Skeletal muscle satellite cell (primary cell): ENCODE results near the gene COL7A1. TPM values are rescaled to one million over a fixed set of nuclear protein-coding genes. Genes with fewer than 3 reads are reported as not detected.

Source experiments
- H3K27me3 ChIP-seq: 2 replicates; pipeline ENCODE4 v1.7.0; 2013; ENCODE audit warnings: low read length; ENCODE audit not compliant: control insufficient read depth, insufficient read depth
- H3K36me3 ChIP-seq: 2 replicates; pipeline ENCODE4 v1.7.0; 2013; ENCODE audit warnings: mild to moderate bottlenecking, control low read depth, low read length; ENCODE audit not compliant: insufficient read depth
- H3K4me1 ChIP-seq: 2 replicates; pipeline ENCODE4 v1.7.0; 2013; ENCODE audit warnings: low read length; ENCODE audit not compliant: control insufficient read depth, insufficient read depth
- H3K4me2 ChIP-seq: 2 replicates; pipeline ENCODE4 v1.7.0; 2013; ENCODE audit warnings: mild to moderate bottlenecking, low read length
- H3K4me3 ChIP-seq: 2 replicates; pipeline ENCODE4 v1.7.0; 2013; ENCODE audit warnings: low read length
- H3K9ac ChIP-seq: 2 replicates; pipeline ENCODE4 v1.7.0; 2013; ENCODE audit warnings: mild to moderate bottlenecking, low read depth, low read length, moderate library complexity
- H3K9me3 ChIP-seq: replicated peaks from 2 replicates; pipeline ENCODE4 v1.7.0; 2013; ENCODE audit warnings: mild to moderate bottlenecking, control low read depth, low read length
- total RNA-seq: library from RNA; depleted of rRNA; stranded (reverse); fragments of >200 nt; gene quantifications from 2 replicates; pipeline ENCODE4 v1.2.3, GENCODE V29; 2012; rRNA removed

COL7A1 gene
- total RNA-seq, result 7.1 and 9.6 TPM in 2 replicates

DNA sequence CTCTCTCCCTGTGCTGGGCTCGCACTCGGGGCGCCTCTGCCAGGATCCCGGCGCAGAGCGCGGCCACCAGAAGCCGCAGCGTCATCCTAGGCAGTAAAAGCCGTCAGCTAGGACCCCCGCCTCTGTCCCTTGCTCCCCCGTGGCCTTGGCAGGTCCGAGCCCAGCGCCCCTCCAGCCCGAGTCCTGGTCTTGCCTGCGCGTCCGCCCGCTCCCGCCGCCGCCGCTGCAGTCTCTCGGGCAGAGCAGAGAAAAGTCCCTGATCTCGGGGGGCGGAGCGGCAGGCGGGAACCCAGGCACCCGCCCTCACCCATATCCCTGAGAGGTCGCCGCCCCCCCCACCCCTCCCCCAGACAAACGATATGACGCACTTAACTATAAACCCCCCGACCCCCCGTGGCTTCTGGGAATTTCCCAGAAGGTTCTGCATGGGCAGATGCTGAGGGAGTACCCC is at the start of gene COL7A1:
COL7A1 (minus strand) TSS at position 255 of the 451 bp plus-strand sequence; CDS start at position 85, 170 bp downstream.
- Histone ChIP-seq H3K9me3 (no peaks in the 10 kb centered on the region), H3K27me3 (no peaks in the 10 kb centered on the region), H3K4me1 (peaks cover 53% of the 10 kb centered on the region), H3K9ac (peak within 1 kb of the TSS; percentile 66), H3K36me3 (peaks cover 35% of the 10 kb centered on the region), H3K4me3 (peak within 1 kb of the TSS; percentile 66), H3K4me2 (peak within 1 kb of the TSS; percentile 92)

DNA sequence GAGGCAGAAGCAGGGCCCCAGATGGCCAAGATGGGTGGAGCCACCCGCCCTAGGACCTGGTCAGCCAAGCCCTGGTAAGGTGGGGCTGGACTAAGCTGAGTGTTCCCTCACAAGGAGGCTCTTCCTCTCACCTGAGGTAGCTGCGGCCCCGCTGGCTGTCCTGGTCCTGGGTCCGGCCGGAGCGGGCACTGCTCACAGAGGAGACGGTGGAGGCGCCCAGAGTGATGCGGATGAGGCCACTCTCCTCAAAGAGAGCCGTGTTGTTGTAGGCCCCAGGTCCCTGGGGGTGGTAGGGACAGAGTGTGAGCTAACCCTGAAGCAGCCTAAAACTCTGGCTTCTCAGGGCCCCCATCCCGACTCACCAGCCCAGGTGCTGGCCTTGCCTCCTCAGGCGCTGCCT is 47.5 kb upstream of the COL7A1 start:
- no peaks in the 10 kb centered on the region for H3K4me1 ChIP-seq
- no peak overlapping the region for H3K4me3 ChIP-seq
- no peak overlapping the region for H3K9ac ChIP-seq
- H3K27me3 ChIP-seq, result no peaks in the 10 kb centered on the region
- no peaks in the 10 kb centered on the region for H3K36me3 ChIP-seq
- H3K4me2 ChIP-seq, result no peak overlapping the region
- no peaks in the 10 kb centered on the region for H3K9me3 ChIP-seq

DNA sequence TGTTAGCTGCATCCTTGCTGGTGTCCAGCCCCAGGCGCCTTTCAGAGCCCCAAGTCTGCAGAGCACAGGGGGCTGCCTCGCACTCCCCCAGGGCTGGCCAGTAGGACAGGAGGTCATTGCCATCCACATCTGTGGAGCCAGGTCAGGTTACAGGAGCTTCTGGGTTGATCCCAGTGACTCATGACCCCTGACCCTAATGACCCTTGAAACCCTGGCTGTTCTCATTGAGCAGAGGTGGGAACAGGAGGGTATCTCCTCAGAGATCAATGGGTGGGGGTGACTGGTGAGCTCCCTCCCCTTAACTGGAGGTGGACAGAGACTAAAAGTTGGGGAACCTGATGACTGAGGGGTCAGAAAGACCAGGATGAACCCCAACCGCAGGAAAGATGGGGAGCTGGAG is 46.3 kb upstream of the COL7A1 start:
- no peaks in the 10 kb centered on the region for H3K27me3 ChIP-seq
- H3K36me3 ChIP-seq, result no peaks in the 10 kb centered on the region
- no peak overlapping the region for H3K4me3 ChIP-seq
- H3K4me2 ChIP-seq, result no peak overlapping the region
- peaks cover 4% of the 10 kb centered on the region for H3K4me1 ChIP-seq
- no peaks in the 10 kb centered on the region for H3K9me3 ChIP-seq
- H3K9ac ChIP-seq, result no peak overlapping the region

DNA sequence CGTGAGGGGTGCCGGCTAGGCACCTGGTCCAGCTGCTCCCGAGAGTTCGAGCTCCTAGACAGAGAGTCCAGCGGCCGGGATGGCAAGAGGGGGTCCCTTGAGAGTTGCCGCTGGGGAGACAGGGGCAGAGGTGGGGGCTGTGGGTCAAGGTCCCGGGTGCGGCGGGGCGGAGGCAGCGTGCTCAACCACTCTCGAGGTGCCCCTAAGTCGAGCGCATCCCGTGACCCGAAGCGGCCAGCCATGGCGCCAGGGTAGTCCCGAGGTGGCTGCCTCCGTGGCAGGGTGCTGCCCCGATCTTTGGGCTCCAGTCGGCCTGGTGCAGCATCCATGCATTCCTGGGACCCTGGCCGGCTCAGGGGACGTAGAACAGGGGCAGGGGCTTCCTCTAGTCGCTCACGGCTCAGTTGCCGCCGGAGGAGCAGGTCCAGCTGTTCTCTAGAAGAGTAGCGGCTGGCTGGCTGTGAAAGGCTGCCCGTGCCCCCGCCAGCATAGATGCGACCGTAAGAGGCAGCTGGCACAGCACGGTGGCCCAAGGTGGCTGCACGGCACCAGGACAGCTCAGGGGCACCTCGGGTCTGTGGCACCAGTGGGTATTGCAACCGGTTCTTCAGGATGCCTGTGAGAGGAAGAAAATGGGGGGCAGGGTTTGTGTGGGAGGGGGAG is 44.9 kb upstream of the COL7A1 start:
- Histone ChIP-seq H3K27me3 (no peaks in the 10 kb centered on the region), H3K9me3 (no peaks in the 10 kb centered on the region), H3K36me3 (no peaks in the 10 kb centered on the region), H3K4me3 (no peak overlapping the region), H3K9ac (no peak overlapping the region), H3K4me1 (peaks cover 9% of the 10 kb centered on the region), H3K4me2 (no peak overlapping the region)

DNA sequence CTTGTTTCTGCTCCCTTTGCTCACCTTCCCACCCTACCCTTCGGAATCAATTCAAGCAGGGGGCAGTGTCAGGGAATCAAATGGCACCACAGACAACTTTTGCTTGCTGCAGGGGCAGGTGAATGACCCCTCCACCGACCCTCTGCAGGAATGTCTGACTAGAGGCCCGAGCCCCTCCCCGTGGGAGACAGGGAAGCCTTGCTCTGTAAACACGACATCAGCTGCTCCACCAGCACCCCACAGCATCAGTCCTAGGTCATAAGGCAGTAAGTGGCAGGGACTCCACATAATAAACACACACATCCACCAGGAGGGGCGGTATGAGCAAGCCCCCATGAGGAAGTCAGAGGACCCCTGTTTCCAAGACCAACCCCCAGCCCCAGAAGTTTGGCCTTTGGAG is 42.2 kb upstream of the COL7A1 start:
- no peak overlapping the region for H3K9ac ChIP-seq
- no peak overlapping the region for H3K4me2 ChIP-seq
- peaks cover 25% of the 10 kb centered on the region for H3K4me1 ChIP-seq
- H3K9me3 ChIP-seq, result no peaks in the 10 kb centered on the region
- H3K27me3 ChIP-seq, result no peaks in the 10 kb centered on the region
- H3K4me3 ChIP-seq, result no peak overlapping the region
- H3K36me3 ChIP-seq, result peaks cover 16% of the 10 kb centered on the region

DNA sequence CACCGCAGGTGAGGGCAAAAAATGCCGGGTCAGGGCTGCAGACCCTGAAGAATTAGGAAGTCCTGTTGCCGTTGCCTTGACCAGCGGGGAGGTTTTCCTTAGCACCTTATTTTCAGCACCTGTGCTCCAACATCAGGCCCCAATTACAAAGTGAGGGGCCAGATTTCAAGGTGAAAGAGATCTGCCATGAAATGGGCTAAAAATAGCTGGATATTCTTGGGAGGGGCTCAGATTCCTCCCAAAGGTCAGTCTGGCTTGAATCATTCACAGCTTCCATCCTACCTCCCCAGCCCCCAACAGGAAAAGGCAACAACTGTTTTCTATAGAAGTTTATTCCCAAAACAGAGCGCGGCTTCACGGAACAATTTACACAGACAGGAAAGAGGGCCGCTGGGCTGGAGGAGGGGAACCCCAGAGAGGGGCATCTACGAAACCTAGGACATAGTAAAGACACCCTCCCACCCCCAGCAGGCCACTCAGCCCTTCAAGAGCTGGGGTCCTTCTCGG is 41.1 kb upstream of the COL7A1 start:
- Histone ChIP-seq H3K4me1 (peaks cover 25% of the 10 kb centered on the region), H3K36me3 (peaks cover 27% of the 10 kb centered on the region), H3K4me2 (peak overlapping the region; percentile 91), H3K27me3 (no peaks in the 10 kb centered on the region), H3K4me3 (peak overlapping the region; percentile 97), H3K9me3 (no peaks in the 10 kb centered on the region), H3K9ac (peak overlapping the region; percentile 92)

DNA sequence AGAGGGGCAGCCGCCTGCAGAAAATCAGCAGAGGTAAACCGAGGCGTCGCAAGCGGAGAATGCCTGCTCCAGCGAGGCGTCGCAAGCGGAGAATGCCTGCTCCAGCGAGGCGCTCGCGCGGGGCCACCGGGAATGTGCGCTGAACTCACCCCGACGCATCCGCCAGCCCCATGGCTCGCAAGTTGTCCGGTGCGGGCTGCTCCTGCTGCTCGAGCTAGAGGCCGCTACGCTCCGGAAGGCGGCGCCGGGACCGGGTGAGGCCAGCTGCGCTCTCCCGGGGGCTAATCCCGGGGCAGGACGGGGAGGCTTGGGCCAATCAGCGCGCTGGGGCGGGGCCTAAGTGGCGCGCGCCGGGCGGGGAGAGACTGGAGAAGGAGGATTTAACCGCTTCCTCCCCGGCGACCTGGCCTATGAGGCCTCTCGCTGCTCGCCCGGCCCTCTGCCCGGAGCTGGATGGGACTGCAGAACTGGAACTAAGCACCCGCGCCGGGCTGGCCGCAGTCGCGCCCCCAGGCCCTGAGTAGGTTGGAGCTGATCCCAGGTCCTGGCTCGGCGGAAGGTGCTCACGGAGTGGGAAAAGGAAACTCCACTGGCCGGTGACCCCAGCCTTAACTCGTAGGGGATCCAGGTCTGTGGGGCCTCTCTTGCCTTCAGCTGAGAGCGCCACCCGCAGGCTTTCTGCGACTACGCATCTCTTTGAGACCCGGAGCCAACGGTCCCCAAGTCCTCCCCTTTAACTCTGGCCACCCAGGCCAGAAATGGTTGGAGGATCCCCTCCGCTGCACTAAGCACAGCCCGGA is 40.3 kb upstream of the COL7A1 start, which contains the start of gene SLC26A6:
SLC26A6 (minus strand) TSS at position 240 of the 800 bp plus-strand sequence; CDS start at position 172, 68 bp downstream.
- peaks cover 35% of the 10 kb centered on the region for H3K36me3 ChIP-seq
- peak within 1 kb of the TSS; percentile 97 for H3K4me3 ChIP-seq
- H3K9me3 ChIP-seq, result no peaks in the 10 kb centered on the region
- H3K4me2 ChIP-seq, result peak within 1 kb of the TSS; percentile 91
- no peaks in the 10 kb centered on the region for H3K27me3 ChIP-seq
- peak within 1 kb of the TSS; percentile 92 for H3K9ac ChIP-seq
- peaks cover 25% of the 10 kb centered on the region for H3K4me1 ChIP-seq

DNA sequence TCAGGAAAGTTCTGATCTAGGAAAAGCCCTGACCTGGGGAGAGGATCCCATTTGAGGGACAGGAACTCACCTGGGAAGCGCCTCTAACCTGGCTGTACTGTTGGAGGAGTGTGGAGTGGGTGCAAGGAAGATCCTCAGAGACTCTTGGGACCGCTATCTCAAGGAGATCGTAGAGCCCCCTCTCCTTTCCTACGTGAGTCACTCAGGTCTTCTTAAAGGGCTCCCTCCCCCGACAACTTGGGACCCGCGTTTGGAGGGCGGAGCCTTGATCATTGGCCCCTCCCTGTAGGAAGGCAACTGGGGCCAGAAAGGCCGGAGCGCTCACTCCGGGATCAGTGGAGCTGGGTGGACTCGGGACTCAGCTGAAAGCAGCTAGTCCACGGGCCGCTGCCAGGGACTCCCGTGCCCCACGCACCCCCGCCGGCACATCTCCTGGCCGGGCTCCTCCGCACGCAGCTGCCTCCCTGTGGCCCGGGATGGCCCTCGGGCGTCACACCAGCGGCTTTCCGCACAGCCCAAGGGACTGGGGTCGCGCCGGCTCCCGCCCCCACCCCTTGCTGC is 39.6 kb upstream of the COL7A1 start:
- Histone ChIP-seq H3K4me3 (peak overlapping the region; percentile 97), H3K27me3 (no peaks in the 10 kb centered on the region), H3K9ac (peak overlapping the region; percentile 92), H3K9me3 (no peaks in the 10 kb centered on the region), H3K4me1 (peaks cover 25% of the 10 kb centered on the region), H3K36me3 (peaks cover 42% of the 10 kb centered on the region), H3K4me2 (peak overlapping the region; percentile 91)

DNA sequence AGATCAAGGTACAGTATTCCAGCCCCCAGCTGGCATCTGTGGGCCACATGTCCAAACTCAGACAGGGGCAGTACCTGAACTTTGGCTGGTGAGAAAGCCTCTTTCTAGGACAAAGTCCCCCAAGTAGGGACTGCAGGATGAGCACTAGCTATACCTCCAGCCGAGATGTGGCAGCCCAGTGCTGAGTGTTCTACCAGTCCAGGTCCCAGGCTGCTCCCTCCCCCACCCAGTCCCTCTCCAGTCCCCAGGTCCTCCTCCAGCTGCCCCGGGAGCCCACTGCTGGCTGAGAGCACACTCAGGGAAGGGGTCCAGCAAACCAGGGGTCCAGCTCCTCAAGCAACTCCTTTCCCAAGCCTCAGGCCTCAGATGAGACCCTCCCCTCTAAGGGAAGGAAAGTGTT is 38.6 kb upstream of the COL7A1 start:
- Histone ChIP-seq H3K9ac (peak overlapping the region; percentile 92), H3K36me3 (peaks cover 52% of the 10 kb centered on the region), H3K4me2 (peak overlapping the region; percentile 91), H3K4me1 (peaks cover 25% of the 10 kb centered on the region), H3K4me3 (peak overlapping the region; percentile 97), H3K9me3 (no peaks in the 10 kb centered on the region), H3K27me3 (no peaks in the 10 kb centered on the region)

DNA sequence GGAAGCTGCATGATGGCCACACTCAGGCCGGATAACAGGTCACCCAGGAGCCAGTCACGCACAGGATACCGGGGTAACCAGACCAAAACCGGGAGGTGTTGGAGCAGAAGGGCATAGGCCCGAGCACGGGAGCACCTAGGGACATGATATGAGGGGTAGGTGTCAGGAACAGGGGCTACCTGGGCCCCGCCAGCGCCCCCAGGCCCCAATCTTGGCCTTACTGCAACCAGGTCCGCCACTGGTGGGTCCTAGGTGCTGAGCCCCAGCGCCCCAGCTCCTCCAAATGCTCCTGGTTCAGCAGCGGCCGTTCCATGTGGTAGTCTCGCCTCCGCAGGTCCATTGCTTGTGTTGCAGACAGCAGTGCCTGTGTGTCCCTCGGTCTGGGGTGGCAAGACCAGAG is 38.1 kb upstream of the COL7A1 start:
- H3K4me2 ChIP-seq, result peak overlapping the region; percentile 91
- peaks cover 25% of the 10 kb centered on the region for H3K4me1 ChIP-seq
- no peak overlapping the region for H3K9ac ChIP-seq
- peaks cover 57% of the 10 kb centered on the region for H3K36me3 ChIP-seq
- no peaks in the 10 kb centered on the region for H3K27me3 ChIP-seq
- H3K9me3 ChIP-seq, result no peaks in the 10 kb centered on the region
- H3K4me3 ChIP-seq, result no peak overlapping the region
